NB4 (cell line): ENCODE data around the gene SYNM.

Experiments used
- DNase-seq: peaks from one replicate; pipeline ENCODE4 v3.0.0; 2010; ENCODE audit warnings: low read depth
- H3K4me3 ChIP-seq: one replicate; pipeline ENCODE4 v1.5.1; 2011; ENCODE audit warnings: mild to moderate bottlenecking, low read depth, low read length, moderate library complexity
- MYC ChIP-seq: IDR thresholded peaks from 2 replicates; pipeline ENCODE4 v1.6.1; 2011; ENCODE audit warnings: low read depth, low read length
- POLR2A ChIP-seq: IDR thresholded peaks from 2 replicates; pipeline ENCODE4 v1.6.1; 2011; ENCODE audit warnings: mild to moderate bottlenecking; ENCODE audit not compliant: insufficient read length; ENCODE audit errors: extremely low read depth
- TF ChIP-seq, protein P1 (sequence below): IDR thresholded peaks from 2 replicates; pipeline ENCODE4 v1.6.1; 2011; ENCODE audit warnings: low read depth, low read length
- TF ChIP-seq, protein P2 (sequence below): IDR thresholded peaks from one replicate; pipeline ENCODE4 v1.5.1; 2012; ENCODE audit warnings: low read depth, low read length

SYNM gene

DNA sequence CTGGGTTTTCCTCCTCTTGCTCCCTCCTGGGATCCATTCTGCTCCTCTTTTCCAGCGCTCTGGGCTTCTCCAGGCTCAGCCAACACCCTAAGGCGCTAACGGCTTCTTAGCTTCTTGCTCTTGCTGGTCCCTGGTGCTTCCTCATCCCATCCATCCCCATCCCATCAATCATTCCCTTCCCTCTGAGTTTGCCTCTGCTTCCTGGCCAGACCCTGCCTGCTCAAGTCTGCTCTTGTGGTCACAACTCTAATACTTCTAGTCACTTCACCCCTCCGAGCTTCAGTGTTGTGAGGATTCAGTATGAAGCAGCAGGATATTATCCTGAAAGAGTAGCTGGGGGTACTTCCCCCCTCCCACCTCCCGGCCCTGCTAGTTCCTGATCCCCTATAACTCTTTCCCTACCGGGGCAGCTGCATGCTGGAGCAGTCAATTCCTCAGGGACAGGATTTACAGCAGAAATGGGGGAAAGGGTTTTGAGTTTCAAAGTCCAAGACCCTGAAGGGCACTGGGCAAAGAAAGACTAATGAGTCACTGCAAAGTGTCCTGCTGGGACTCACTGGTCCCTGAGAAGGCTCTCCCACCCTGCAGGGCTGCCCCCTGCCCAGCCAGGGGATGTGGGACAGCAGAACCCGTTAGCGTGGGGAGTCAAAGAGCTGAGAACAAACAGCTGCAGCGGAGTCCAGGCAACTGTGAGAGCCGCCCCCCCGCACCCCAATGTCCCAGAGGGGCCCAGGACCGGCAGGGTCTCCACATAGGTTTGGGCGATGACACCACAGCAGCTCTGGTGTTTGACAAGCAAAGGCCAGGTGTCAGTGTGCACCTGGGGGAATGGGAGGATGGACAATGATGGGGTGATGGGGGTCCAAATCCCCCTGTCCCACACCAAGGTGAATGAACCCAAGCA lies 2.3 kb upstream of the SYNM start:
- TF ChIP-seq, protein P1, sequence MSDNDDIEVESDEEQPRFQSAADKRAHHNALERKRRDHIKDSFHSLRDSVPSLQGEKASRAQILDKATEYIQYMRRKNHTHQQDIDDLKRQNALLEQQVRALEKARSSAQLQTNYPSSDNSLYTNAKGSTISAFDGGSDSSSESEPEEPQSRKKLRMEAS: no peak
- TF ChIP-seq POLR2A: no peak
- TF ChIP-seq, protein P2, sequence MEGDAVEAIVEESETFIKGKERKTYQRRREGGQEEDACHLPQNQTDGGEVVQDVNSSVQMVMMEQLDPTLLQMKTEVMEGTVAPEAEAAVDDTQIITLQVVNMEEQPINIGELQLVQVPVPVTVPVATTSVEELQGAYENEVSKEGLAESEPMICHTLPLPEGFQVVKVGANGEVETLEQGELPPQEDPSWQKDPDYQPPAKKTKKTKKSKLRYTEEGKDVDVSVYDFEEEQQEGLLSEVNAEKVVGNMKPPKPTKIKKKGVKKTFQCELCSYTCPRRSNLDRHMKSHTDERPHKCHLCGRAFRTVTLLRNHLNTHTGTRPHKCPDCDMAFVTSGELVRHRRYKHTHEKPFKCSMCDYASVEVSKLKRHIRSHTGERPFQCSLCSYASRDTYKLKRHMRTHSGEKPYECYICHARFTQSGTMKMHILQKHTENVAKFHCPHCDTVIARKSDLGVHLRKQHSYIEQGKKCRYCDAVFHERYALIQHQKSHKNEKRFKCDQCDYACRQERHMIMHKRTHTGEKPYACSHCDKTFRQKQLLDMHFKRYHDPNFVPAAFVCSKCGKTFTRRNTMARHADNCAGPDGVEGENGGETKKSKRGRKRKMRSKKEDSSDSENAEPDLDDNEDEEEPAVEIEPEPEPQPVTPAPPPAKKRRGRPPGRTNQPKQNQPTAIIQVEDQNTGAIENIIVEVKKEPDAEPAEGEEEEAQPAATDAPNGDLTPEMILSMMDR: no peak
- H3K4me3 ChIP-seq: no peak overlapping the region
- DNase-seq: no peak

DNA sequence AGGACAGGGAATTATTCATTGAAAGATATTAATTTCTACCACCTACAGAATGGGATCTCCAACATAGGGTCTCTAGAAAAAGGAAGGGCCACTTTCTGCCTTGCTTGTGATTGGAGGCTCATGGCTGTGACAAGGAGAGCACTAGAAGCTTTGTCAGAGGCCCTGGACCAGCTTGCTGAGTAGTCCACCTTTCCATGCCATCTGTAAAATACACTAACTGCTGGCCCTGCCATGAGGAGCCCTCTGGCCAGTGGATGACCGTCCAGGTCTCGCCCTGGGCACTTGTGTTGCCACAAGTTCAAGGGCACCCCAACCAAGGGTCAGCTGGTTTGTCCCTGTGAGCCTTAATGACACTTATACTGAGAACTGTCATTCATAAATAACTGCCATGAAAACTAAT lies 1.6 kb upstream of the SYNM start:
- TF ChIP-seq, protein P2: no peak
- TF ChIP-seq, protein P1: no peak
- TF ChIP-seq POLR2A (no peak), MYC (no peak)
- no peak for DNase-seq
- no peak overlapping the region for H3K4me3 ChIP-seq

DNA sequence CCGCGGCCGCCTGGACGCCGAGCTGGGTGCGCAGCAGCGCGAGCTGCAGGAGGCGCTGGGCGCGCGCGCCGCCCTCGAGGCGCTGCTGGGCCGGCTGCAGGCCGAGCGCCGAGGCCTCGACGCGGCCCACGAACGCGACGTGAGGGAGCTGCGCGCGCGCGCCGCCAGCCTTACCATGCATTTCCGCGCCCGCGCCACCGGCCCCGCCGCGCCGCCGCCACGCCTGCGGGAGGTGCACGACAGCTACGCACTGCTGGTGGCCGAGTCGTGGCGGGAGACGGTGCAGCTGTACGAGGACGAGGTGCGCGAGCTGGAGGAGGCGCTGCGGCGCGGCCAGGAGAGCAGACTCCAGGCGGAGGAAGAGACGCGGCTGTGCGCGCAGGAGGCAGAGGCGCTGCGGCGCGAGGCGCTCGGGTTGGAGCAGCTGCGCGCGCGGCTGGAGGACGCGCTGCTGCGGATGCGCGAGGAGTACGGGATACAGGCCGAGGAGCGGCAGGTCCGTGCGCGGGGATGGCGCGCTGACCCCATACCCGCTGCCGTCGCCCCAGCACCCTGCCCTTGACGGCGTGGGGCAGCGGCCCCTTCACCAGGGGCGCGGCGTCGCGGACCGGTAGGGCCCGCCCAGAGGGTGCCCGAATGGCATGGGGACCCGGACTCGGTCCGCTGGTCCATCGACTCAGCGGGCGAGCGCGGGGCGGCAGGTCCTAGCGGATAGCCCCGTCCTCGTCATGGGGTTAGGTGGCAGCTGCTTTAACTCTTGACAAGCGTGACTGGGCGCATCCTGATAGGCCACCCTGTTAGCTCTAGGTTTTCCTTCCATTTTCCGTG lies 848 bp downstream of the SYNM start:
- TF ChIP-seq, protein P1: no peak
- no peak for TF ChIP-seq POLR2A
- TF ChIP-seq, protein P2: no peak
- no peak for TF ChIP-seq MYC
- DNase-seq: peak; percentile 37
- no peak overlapping the region for H3K4me3 ChIP-seq

DNA sequence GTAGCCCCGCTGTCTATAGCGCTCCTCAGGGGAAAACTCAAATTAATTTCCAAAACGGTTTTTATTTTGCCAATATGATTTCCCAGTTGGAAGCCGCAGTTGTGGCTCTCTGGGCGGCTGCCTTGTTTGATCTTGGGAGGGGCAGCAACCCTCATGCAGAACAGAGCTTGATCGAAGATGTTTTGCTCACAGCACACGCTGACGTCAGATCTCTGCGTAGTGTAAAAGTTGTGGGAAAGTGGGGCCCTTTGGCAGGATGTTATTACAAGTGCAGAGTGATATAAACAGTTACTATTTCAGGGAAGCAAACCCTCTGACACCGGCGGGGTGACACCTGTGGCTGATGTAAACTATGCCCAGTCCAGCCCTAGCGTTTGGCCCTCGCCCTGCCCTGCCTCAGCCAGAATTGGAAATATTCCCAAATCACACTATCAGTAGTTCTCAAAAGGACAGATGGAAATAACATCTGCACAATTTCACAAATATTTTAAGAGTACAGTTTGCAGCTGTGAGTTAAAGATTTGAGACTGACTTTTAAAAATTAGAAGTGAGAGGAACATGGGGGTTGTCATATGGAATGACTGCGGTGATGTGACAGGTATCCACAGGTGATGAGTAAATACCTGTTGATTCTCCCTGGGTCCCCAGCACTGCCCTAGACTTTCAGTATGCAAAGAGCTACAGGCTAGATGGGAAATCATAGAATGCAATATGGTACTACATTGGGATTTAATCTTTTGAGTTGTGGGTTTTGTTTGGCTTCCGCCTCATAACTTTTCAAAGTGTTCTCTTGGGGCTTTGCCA lies 1.7 kb downstream of the SYNM start:
- DNase-seq: no peak
- H3K4me3 ChIP-seq: no peak overlapping the region
- TF ChIP-seq MYC (no peak), POLR2A (no peak)
- TF ChIP-seq, protein P2: no peak
- TF ChIP-seq, protein P1: no peak

DNA sequence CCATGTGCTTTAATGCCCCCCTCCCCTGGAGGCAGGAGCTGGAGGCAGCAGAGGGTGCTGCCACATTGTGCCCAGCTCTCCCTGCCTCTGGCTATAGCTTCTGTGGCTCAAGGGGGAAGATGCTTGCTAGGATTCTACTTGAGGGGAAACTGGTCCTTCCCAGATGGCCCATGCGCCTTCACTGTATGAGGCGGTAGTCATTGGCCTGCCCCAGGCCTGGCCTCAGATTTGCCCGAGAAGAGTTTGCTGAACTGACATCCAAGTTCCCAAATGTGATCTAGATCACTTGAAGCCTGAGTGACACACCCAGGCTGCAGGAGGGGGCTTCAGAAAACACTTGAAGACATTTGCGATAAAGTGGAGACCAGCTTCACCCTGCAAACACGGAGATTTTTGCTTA lies 4.1 kb downstream of the SYNM start:
- TF ChIP-seq, protein P2: no peak
- TF ChIP-seq MYC: no peak
- TF ChIP-seq POLR2A: no peak
- TF ChIP-seq, protein P1: no peak
- no peak for DNase-seq
- H3K4me3 ChIP-seq: no peak overlapping the region
